H1 (cell line): Measurements from ENCODE around the gene SUPT4H1. TPM values are rescaled to one million over a fixed set of nuclear protein-coding genes. Genes with fewer than 3 reads are reported as not detected.

Experiments used
- CTCF ChIA-PET: fragments of 300-600 bp; sonication (Branson Sonifier 250); formaldehyde crosslinking; loops from one replicate; lab custom pipeline; 2021; ENCODE audit not compliant: partially characterized antibody; lab: Charles Lee
- POLR2A ChIA-PET: fragments of 300-600 bp; sonication (Branson Sonifier 250); formaldehyde crosslinking; loops from one replicate; lab custom pipeline; 2021; ENCODE audit warnings: inconsistent platforms; ENCODE audit not compliant: partially characterized antibody; lab: Charles Lee
- DNase-seq, 2 experiments: peaks; one replicate each; pipeline versions ENCODE4 v3.0.0 to v3.0.0-alpha.2; 2010 to 2022; ENCODE audit warnings: low spot score in 2 of 2, low read depth in 1 of 2, mixed read lengths in 1 of 2
- FAIRE-seq: peaks from 2 replicates; lab custom pipeline; 2011; peaks lifted over from hg19 to GRCh38; lab: Jason Lieb, UNC
- H2AFZ ChIP-seq: 2 replicates; pipeline ENCODE4 v1.8.1; 2012; ENCODE audit warnings: low read length, inconsistent platforms
- H2AK5ac ChIP-seq: 2 replicates; pipeline ENCODE4 v1.6.1; 2013; ENCODE audit warnings: low read depth, low read length
- H2BK120ac ChIP-seq: replicated peaks from 2 replicates; pipeline ENCODE3; 2013; ENCODE audit warnings: low read depth, low read length, inconsistent platforms
- H2BK12ac ChIP-seq: 2 replicates; pipeline ENCODE4 v1.6.1; 2013; ENCODE audit warnings: low read depth, low read length
- H2BK15ac ChIP-seq: 2 replicates; pipeline ENCODE4 v1.6.1; 2013; ENCODE audit warnings: low read length
- H2BK20ac ChIP-seq: 2 replicates; pipeline ENCODE4 v1.6.1; 2013; ENCODE audit warnings: low read length
- H2BK5ac ChIP-seq: 2 replicates; pipeline ENCODE4 v1.6.1; 2013; ENCODE audit warnings: low read depth, low read length
- H3K14ac ChIP-seq: 2 replicates; pipeline ENCODE4 v1.6.1; 2013; ENCODE audit warnings: inconsistent platforms; ENCODE audit not compliant: insufficient read length
- H3K18ac ChIP-seq: 2 replicates; pipeline ENCODE4 v1.6.1; 2013; ENCODE audit warnings: low read length; ENCODE audit errors: extremely low read depth
- H3K23ac ChIP-seq: 2 replicates; pipeline ENCODE4 v1.6.1; 2013; ENCODE audit warnings: inconsistent platforms; ENCODE audit not compliant: insufficient read length
- H3K23me2 ChIP-seq: 2 replicates; pipeline ENCODE4 v1.6.1; 2013; ENCODE audit warnings: low read depth, low read length
- H3K27ac ChIP-seq: 2 replicates; pipeline ENCODE4 v1.6.1; 2011; ENCODE audit warnings: low read depth, low read length, inconsistent platforms
- H3K27me3 ChIP-seq, 4 experiments: replicated peaks in 1 of 4; 1 replicate in 1 of 4; 2 replicates in 3 of 4; pipeline versions ENCODE4 v1.6.1 to v1.8.1; 2011 to 2013; ENCODE audit warnings: low read length in 3 of 4, mild to moderate bottlenecking in 3 of 4, inconsistent platforms in 2 of 4, mixed read lengths in 2 of 4, moderate library complexity in 1 of 4; ENCODE audit not compliant: control insufficient read depth in 3 of 4, insufficient read depth in 3 of 4; ENCODE audit errors: extremely low read depth in 1 of 4
- H3K36me3 ChIP-seq, 4 experiments: 2 replicates each; pipeline versions ENCODE4 v1.6.1 to v1.8.1; 2011 to 2013; ENCODE audit warnings: mild to moderate bottlenecking in 4 of 4, low read length in 3 of 4, moderate library complexity in 2 of 4, control low read depth in 1 of 4, inconsistent platforms in 1 of 4; ENCODE audit not compliant: insufficient read depth in 4 of 4, control insufficient read depth in 2 of 4
- H3K4ac ChIP-seq: replicated peaks from 2 replicates; pipeline ENCODE3; 2013; ENCODE audit warnings: low read length, low read depth, mixed read lengths, inconsistent platforms; ENCODE audit not compliant: insufficient read length
- H3K4me1 ChIP-seq, 4 experiments: replicated peaks in 1 of 4; 1 replicate in 1 of 4; 2 replicates in 3 of 4; pipeline versions ENCODE4 v1.6.1 to v1.8.1; 2011 to 2013; ENCODE audit warnings: low read length in 3 of 4, inconsistent platforms in 2 of 4, mixed read lengths in 1 of 4; ENCODE audit not compliant: insufficient read depth in 4 of 4, control insufficient read depth in 3 of 4
- H3K4me2 ChIP-seq, 2 experiments: 2 replicates each; pipeline versions ENCODE4 v1.6.1 to v1.8.1; 2011 to 2013; ENCODE audit warnings: low read depth in 2 of 2, low read length in 2 of 2, control low read depth in 1 of 2, inconsistent platforms in 1 of 2, mild to moderate bottlenecking in 1 of 2; ENCODE audit not compliant: insufficient read depth in 1 of 2
- H3K4me3 ChIP-seq, 4 experiments: fragments of 200-600, 300-600 bp in 1 of 4; sonication (generic), shearing (Covaris generic), sonication (Bioruptor Twin) in 1 of 4; 2 replicates each; pipeline versions ENCODE4 v1.5.1 to v1.8.1; 2011 to 2016; ENCODE audit warnings: low read length in 4 of 4, low read depth in 3 of 4, control low read depth in 2 of 4, inconsistent platforms in 2 of 4, mild to moderate bottlenecking in 2 of 4, mixed read lengths in 1 of 4, moderate library complexity in 1 of 4; ENCODE audit not compliant: insufficient read depth in 2 of 4; ENCODE audit errors: extremely low read depth in 1 of 4
- H3K56ac ChIP-seq: replicated peaks from 2 replicates; pipeline ENCODE3; 2013; ENCODE audit warnings: low read depth, mild to moderate bottlenecking, mixed read lengths, low read length, inconsistent platforms; ENCODE audit not compliant: insufficient read length
- H3K79me1 ChIP-seq: 2 replicates; pipeline ENCODE4 v1.6.1; 2013; ENCODE audit warnings: low read depth, low read length, control low read depth
- H3K79me2 ChIP-seq, 2 experiments: 2 replicates each; pipeline versions ENCODE4 v1.6.1 to v1.8.1; 2012 to 2013; ENCODE audit warnings: low read length in 2 of 2, mild to moderate bottlenecking in 2 of 2, inconsistent platforms in 1 of 2; ENCODE audit not compliant: insufficient read depth in 2 of 2, control insufficient read depth in 1 of 2
- H3K9ac ChIP-seq, 4 experiments: replicated peaks in 1 of 4; 1 replicate in 1 of 4; 2 replicates in 3 of 4; pipeline versions ENCODE4 v1.6.1 to v1.8.1; 2011 to 2013; ENCODE audit warnings: low read depth in 3 of 4, low read length in 3 of 4, control low read depth in 2 of 4, mild to moderate bottlenecking in 2 of 4, moderate library complexity in 2 of 4, inconsistent platforms in 1 of 4; ENCODE audit errors: extremely low read depth in 1 of 4
- H3K9me3 ChIP-seq, 2 experiments: 2 replicates each; pipeline versions ENCODE4 v1.6.1 to v1.8.1; 2012 to 2013; ENCODE audit warnings: mild to moderate bottlenecking in 2 of 2, moderate library complexity in 2 of 2, control low read depth in 1 of 2, inconsistent platforms in 1 of 2, low read depth in 1 of 2, low read length in 1 of 2, mixed read lengths in 1 of 2; ENCODE audit not compliant: insufficient read depth in 2 of 2
- H4K20me1 ChIP-seq, 2 experiments: replicated peaks in 1 of 2; 2 replicates each; pipeline versions ENCODE3 to v1.8.1; 2011 to 2013; ENCODE audit warnings: inconsistent platforms in 2 of 2, low read length in 2 of 2, mild to moderate bottlenecking in 1 of 2; ENCODE audit not compliant: insufficient read depth in 2 of 2, control insufficient read depth in 1 of 2
- H4K5ac ChIP-seq: 2 replicates; pipeline ENCODE4 v1.6.1; 2013; ENCODE audit warnings: low read length, low read depth, mixed read lengths, inconsistent platforms; ENCODE audit not compliant: insufficient read length
- H4K8ac ChIP-seq: 2 replicates; pipeline ENCODE4 v1.8.0; 2013; ENCODE audit warnings: mild to moderate bottlenecking, moderate library complexity, low read length, inconsistent platforms; ENCODE audit not compliant: insufficient read depth; ENCODE audit errors: extremely low read depth
- H4K91ac ChIP-seq: replicated peaks from 2 replicates; pipeline ENCODE3; 2013; ENCODE audit warnings: low read length, mixed read lengths, inconsistent platforms; ENCODE audit not compliant: insufficient read length
- BCL11A ChIP-seq, 2 experiments: IDR thresholded peaks; one replicate each; pipeline ENCODE4 v1.6.1; 2011; ENCODE audit warnings: low read depth in 2 of 2, low read length in 2 of 2, mild to moderate bottlenecking in 2 of 2
- CEBPB ChIP-seq: IDR thresholded peaks from 2 replicates; pipeline ENCODE4 v1.6.1; 2012; ENCODE audit warnings: low read depth, low read length
- CTBP2 ChIP-seq: IDR thresholded peaks from 2 replicates; pipeline ENCODE4 v1.7.0; 2011; ENCODE audit warnings: borderline replicate concordance, mild to moderate bottlenecking, moderate library complexity, mixed read lengths, low read length; ENCODE audit not compliant: insufficient read depth, insufficient read length
- EP300 ChIP-seq, 2 experiments: IDR thresholded peaks; 1 replicate in 1 of 2; 2 replicates in 1 of 2; pipeline ENCODE4 v1.6.1; 2011 to 2012; ENCODE audit warnings: low read depth in 2 of 2, low read length in 2 of 2, mild to moderate bottlenecking in 2 of 2, borderline replicate concordance in 1 of 2, inconsistent platforms in 1 of 2, moderate library complexity in 1 of 2
- GABPA ChIP-seq: IDR thresholded peaks from 2 replicates; pipeline ENCODE4 v1.6.1; 2011; ENCODE audit warnings: mild to moderate bottlenecking, low read length, moderate library complexity, borderline replicate concordance; ENCODE audit not compliant: insufficient read depth
- KDM1A ChIP-seq: fragments of 200-600, 300-600 bp; sonication (generic); IDR thresholded peaks from 2 replicates; pipeline ENCODE4 v1.7.1; 2016; ENCODE audit warnings: mild to moderate bottlenecking, low read length, borderline replicate concordance
- MAFK ChIP-seq: IDR thresholded peaks from 2 replicates; pipeline ENCODE4 v1.6.1; 2012; ENCODE audit warnings: low read depth, mild to moderate bottlenecking, improper control_type of control experiment, low read length
- NRF1 ChIP-seq: IDR thresholded peaks from 2 replicates; pipeline ENCODE4 v1.6.1; 2011; ENCODE audit warnings: mild to moderate bottlenecking, low read depth, low read length, improper control_type of control experiment
- RNF2 ChIP-seq: fragments of 200-900, 300-1000 bp; sonication (generic); IDR thresholded peaks from 2 replicates; pipeline ENCODE4 v1.7.1; 2016; ENCODE audit warnings: borderline replicate concordance, low read depth, mild to moderate bottlenecking, antibody characterized with exemption, low read length; ENCODE audit not compliant: poor library complexity, severe bottlenecking; ENCODE audit errors: missing control alignments
- SP1 ChIP-seq: IDR thresholded peaks from 2 replicates; pipeline ENCODE4 v1.6.1; 2011; ENCODE audit warnings: low read depth, low read length
- SRF ChIP-seq: IDR thresholded peaks from 2 replicates; pipeline ENCODE4 v1.6.1; 2011; ENCODE audit warnings: mild to moderate bottlenecking, low read depth, low read length, moderate library complexity
- SUZ12 ChIP-seq: fragments of 200-600 bp; sonication (generic); IDR thresholded peaks from 2 replicates; pipeline ENCODE4 v1.6.1; 2012; ENCODE audit warnings: mild to moderate bottlenecking, inconsistent platforms, low read length, moderate library complexity, mixed read lengths
- TAF1 ChIP-seq: IDR thresholded peaks from 2 replicates; pipeline ENCODE4 v1.6.1; 2011; ENCODE audit warnings: mild to moderate bottlenecking, low read depth, low read length
- WGBS, 2 experiments: shearing (Covaris generic) in 1 of 2; methylation state at CpG; one replicate each; pipeline versions ENCODE4 v1.1.6 to v1.1.7; 2013 to 2015; ENCODE audit warnings: low lambda C conversion rate in 2 of 2, mixed read lengths in 2 of 2, inconsistent platforms in 1 of 2, low coverage in 1 of 2, missing lambda C conversion rate in 1 of 2; ENCODE audit not compliant: insufficient replicate concordance in 2 of 2, insufficient coverage in 1 of 2, insufficient read length in 1 of 2; ENCODE audit errors: extremely low coverage in 1 of 2, missing lambda C conversion rate in 1 of 2; 5-methylcytosine and 5-hydroxymethylcytosine counted together
- polyA plus RNA-seq, 7 experiments: library from polyadenylated mRNA; depleted of rRNA in 3 of 7; stranded (reverse) in 5 of 7; unstranded in 2 of 7; fragments of >200 nt in 5 of 7; fragments of 200-250 nt in 2 of 7; gene quantifications; 1 replicate in 5 of 7; 2 replicates in 1 of 7; 4 replicates in 1 of 7; pipeline versions ENCODE4 v1.2.1 to v1.2.3, GENCODE V29; 2011 to 2013; ENCODE audit warnings: missing spikeins in 2 of 7, mixed read lengths in 2 of 7
- total RNA-seq: library from RNA; stranded (reverse); fragmentation: NEBNext Ultra II Directional; extraction: Animal tissue kit (Norgen Biotek cat#: 25700); gene quantifications from 2 replicates; pipeline ENCODE4 v1.2.1, GENCODE V29; 2021

Gene SUPT4H1
- total and polyA plus RNA-seq, 2 of the 8 experiments (the other 6 are each of a cell fraction or from before 2014, with no cell fraction given): 112 to 143 TPM

- Histone ChIP-seq H2AK5ac (no peak overlapping the region), H2BK15ac (no peak overlapping the region), H3K4me2 (no peak overlapping the region), H3K27ac (no peak overlapping the region), H4K20me1 (no peaks in the 10 kb centered on the region), H2AFZ (no peak overlapping the region), H2BK20ac (no peak overlapping the region), H3K4ac (no peak overlapping the region), H3K9me3 (no peaks in the 10 kb centered on the region), H3K56ac (no peak overlapping the region), H3K18ac (no peak overlapping the region), H3K36me3 (no peaks in the 10 kb centered on the region), H3K14ac (no peak overlapping the region)
- CTCF ChIA-PET: interaction anchor here (0.6 to 21.9 kb wide), 14 partner anchors 10 to 141 kb away, joined by 3 to 384 read pairs (median 7); partner anchors contain the start of genes RNF43 and TSPOAP1
- TF ChIP-seq BCL11A (IDR thresholded peaks at IDR 0.05; ENCODE audit: low read depth in 2 of 2, low read length in 2 of 2) (no peak), NRF1 (no peak), RNF2 (no peak), CTBP2 (no peak), EP300 (IDR thresholded peaks at IDR 0.05; ENCODE audit: borderline replicate concordance in 1 of 2, low read depth in 2 of 2, low read length in 2 of 2) (no peak), TAF1 (no peak), SP1 (no peak), CEBPB (no peak), KDM1A (no peak), SRF (no peak), GABPA (no peak), MAFK (no peak), SUZ12 (no peak)
- TF ChIP-seq, all 59 proteins: peak for 0
- no peaks in the 10 kb centered on the region; a peak in 2 of 7 replicates for H3K27me3 ChIP-seq
- no peak overlapping the region for H4K91ac ChIP-seq
- FAIRE-seq: no peak
- no peaks in the 10 kb centered on the region; the same call in 1 of the 2 replicates for H3K23me2 ChIP-seq
- H2BK12ac ChIP-seq: no peak overlapping the region
- H3K4me3 ChIP-seq: no peak overlapping the region
- no peak for DNase-seq
- H4K5ac ChIP-seq: no peak overlapping the region
- no peaks in the 10 kb centered on the region for H3K79me2 ChIP-seq
- no peak overlapping the region for H4K8ac ChIP-seq
- no peak overlapping the region for H3K9ac ChIP-seq
- no peak overlapping the region for H3K23ac ChIP-seq
- no peak overlapping the region for H2BK5ac ChIP-seq
- H3K79me1 ChIP-seq: no peaks in the 10 kb centered on the region
- POLR2A ChIA-PET: interaction anchor here (0.8 to 2.9 kb wide), 5 partner anchors 8 to 37 kb away, joined by 3 to 11 read pairs (median 6); partner anchors contain the start of gene SUPT4H1
- no peak overlapping the region for H2BK120ac ChIP-seq
- 81% methylated on average over 4 of the region's 4 CpGs; no CpG with 5 or more reads in 1 of the 2 experiments for WGBS, 2 experiments
- no peaks in the 10 kb centered on the region for H3K4me1 ChIP-seq
Measured at GRCh38 chr17:58315750-58316149, 36.3 kb downstream of the SUPT4H1 start.
